ENCODE measurements around the gene SDR9C7. TPM values are rescaled to one million over a fixed set of nuclear protein-coding genes. Genes with fewer than 3 reads are reported as not detected.
"Not testable (repeated sequence)": the region's sequence is repeated elsewhere in the genome, so short reads cannot be mapped to it uniquely, and the experiment has no call there.

SDR9C7 gene
- total and polyA plus RNA-seq, 9 donors, result 0.07 to 0.25 (median 0.18) TPM; not detected in 5

DNA sequence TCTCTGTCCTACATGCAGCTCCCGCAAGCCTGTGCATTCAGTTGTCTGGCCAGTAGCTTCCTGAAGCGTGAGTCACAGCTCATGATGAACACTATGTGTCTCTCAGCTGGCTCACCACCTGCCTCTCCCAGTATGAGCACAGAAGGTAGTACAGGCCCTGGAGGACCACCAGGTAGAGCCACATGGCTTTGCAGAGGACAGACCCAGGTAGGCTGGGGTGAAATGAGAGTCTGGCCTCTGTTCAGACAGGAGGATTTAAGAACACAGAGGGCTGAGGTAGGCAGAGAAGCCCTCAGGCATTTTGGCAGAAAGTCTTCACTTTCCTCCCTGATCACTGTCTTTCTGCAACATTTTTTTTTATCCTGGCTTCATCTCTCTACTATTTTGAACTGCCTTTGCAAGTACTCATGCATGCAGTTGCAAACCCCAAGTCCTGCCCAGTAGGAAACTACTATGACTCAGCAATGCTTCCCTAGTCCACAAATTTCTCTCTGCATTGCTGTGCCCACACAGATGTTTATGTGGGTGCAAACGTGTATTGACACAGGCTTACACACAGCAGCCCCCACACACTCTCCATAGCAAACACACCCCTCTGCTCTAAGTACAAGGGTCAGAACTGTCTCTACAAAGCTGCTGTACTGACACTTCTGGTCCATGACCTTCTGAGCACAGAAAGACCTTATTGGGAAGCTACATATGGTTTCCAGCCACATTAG, 7.2 kb upstream of the SDR9C7 start:
- Histone ChIP-seq H3K4me3 (no peak overlapping the region), H3K27me3 (no peaks in the 10 kb centered on the region), H3K27ac (no peak overlapping the region), H3K4me1 (ENCODE audit: insufficient read depth) (no peaks in the 10 kb centered on the region), H3K9me3 (no peaks in the 10 kb centered on the region), H3K36me3 (no peaks in the 10 kb centered on the region)
- intact Hi-C loops (cut with DNase I), result no loop called here
- 17 to 33% (median 30%) methylated on average over 2 to 3 of the region's 3 CpGs for WGBS, 3 donors
- DNase-seq, result peak in 1 of 5 donors; percentile 18
- TF ChIP-seq, protein P1, sequence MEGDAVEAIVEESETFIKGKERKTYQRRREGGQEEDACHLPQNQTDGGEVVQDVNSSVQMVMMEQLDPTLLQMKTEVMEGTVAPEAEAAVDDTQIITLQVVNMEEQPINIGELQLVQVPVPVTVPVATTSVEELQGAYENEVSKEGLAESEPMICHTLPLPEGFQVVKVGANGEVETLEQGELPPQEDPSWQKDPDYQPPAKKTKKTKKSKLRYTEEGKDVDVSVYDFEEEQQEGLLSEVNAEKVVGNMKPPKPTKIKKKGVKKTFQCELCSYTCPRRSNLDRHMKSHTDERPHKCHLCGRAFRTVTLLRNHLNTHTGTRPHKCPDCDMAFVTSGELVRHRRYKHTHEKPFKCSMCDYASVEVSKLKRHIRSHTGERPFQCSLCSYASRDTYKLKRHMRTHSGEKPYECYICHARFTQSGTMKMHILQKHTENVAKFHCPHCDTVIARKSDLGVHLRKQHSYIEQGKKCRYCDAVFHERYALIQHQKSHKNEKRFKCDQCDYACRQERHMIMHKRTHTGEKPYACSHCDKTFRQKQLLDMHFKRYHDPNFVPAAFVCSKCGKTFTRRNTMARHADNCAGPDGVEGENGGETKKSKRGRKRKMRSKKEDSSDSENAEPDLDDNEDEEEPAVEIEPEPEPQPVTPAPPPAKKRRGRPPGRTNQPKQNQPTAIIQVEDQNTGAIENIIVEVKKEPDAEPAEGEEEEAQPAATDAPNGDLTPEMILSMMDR (IDR thresholded peaks at IDR 0.05), result no peak
- no peak for TF ChIP-seq POLR2A (IDR thresholded peaks at IDR 0.05)
- no peak for TF ChIP-seq EP300 (IDR thresholded peaks at IDR 0.05)

DNA sequence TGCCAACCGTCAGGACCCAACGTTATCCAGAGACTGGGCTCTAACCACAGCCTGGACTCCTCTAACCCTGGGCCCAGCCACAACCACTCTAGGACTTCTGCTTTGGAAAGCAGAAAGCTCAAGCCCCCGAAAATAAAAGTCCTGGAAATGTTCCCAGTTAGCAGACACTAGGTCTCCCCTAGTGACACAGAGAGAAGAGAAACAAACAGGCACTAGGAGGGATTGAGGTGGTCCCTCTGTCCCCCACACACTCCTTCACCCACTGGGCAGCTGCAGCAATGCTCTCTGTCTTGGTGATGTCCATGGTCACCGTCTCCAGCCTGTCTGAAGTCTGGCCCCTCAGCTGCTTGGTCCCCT, 6.7 kb upstream of the SDR9C7 start:
- DNase-seq; H3K4me3 ChIP-seq; H3K27me3 ChIP-seq; H3K36me3 ChIP-seq; H3K27ac ChIP-seq; intact Hi-C loops (cut with DNase I); H3K9me3 ChIP-seq; H3K4me1 ChIP-seq (ENCODE audit: insufficient read depth): not testable (repeated sequence)
- WGBS, 3 donors, result 8 to 20% methylated on average over 1 of the region's 4 CpGs; no CpG with 5 or more reads in 1 of the 3 donors

DNA sequence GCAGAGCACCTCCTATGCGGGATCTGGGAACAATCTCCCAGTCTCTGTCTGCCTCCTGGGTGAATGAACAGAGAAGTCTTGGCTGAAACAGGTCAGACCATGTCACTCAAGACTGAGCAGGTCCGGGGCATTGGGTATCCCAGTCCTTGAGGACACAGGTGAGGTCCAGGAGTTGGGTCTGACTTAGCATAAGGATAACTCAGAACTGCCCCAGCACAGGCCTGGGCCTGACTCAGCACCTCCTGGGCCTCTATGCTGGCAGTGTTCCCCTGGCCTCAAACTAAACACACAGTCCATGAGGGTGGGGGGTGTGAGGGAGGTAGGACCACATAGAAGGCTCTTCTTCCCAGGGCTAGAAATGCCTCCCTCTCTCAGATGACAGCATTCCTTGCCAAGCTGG, 1.5 kb upstream of the SDR9C7 start:
- Histone ChIP-seq H3K27me3 (no peaks in the 10 kb centered on the region), H3K4me1 (ENCODE audit: insufficient read depth) (no peaks in the 10 kb centered on the region), H3K36me3 (no peaks in the 10 kb centered on the region), H3K9me3 (no peaks in the 10 kb centered on the region), H3K4me3 (no peak overlapping the region), H3K27ac (no peak overlapping the region)
- no peak for DNase-seq
- intact Hi-C loops (cut with DNase I), result no loop called here
- 90 to 93% (median 91%) methylated on average over 2 of the region's 2 CpGs for WGBS, 3 donors
- TF ChIP-seq, protein P1 (IDR thresholded peaks at IDR 0.05), result no peak
- TF ChIP-seq EP300 (IDR thresholded peaks at IDR 0.05), result no peak
- no peak for TF ChIP-seq POLR2A (IDR thresholded peaks at IDR 0.05)

DNA sequence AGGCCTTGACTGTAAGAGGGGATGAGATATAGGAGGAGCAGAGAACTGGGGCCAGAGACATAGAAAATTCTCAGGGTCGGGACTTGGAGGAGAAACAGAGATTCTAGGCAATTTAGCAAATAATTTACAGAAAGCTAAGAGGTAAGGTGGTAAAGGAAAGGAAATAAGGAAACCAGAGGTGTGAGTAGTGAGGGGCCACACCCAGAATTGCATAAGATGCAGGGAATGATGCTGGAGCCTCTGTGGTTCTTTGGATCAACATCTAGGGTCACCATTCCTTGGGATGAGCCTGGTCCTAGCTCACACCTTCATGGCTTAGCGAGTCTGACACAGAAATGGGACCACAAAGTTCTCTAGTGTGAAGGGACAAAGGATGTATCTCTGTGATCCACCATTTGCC, 949 bp upstream of the SDR9C7 start:
- no peak for DNase-seq
- Histone ChIP-seq H3K4me3 (no peak overlapping the region), H3K36me3 (no peaks in the 10 kb centered on the region), H3K27ac (no peak overlapping the region), H3K9me3 (no peaks in the 10 kb centered on the region), H3K4me1 (ENCODE audit: insufficient read depth) (no peaks in the 10 kb centered on the region), H3K27me3 (no peaks in the 10 kb centered on the region)
- 72 to 84% (median 84%) methylated on average over 2 of the region's 2 CpGs for WGBS, 3 donors
- intact Hi-C loops (cut with DNase I), result no loop called here
- no peak for TF ChIP-seq POLR2A (IDR thresholded peaks at IDR 0.05)
- no peak for TF ChIP-seq EP300 (IDR thresholded peaks at IDR 0.05)
- TF ChIP-seq, protein P1 (IDR thresholded peaks at IDR 0.05), result no peak

DNA sequence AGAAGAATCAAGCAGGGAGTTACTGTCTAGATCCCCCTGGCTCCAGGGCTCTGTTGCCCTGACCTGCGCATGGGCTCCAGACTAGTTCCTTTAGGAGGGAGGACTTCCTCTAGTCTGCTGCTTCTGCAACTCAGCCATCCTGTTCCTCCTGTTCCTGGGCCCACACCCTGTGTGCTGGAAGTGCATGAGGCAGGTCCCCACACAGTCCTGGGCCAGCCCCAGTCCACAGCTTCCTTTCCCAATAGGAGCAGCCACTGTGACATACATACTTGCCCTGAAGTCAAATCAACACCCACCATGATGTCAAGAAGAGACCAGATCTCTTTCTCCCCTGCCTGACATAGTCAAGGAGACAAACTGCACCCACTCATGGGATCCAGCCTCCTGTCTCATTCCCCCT, 1.3 kb downstream of the SDR9C7 start:
- 85 to 100% (median 96%) methylated on average over 1 of the region's 1 CpG for WGBS, 3 donors

More for the DNA sequence above, 1.3 kb downstream of the SDR9C7 start:
- H3K27me3 ChIP-seq, result no peaks in the 10 kb centered on the region
- no peak overlapping the region for H3K4me3 ChIP-seq
- no peak for DNase-seq
- no peak overlapping the region for H3K27ac ChIP-seq
- no peaks in the 10 kb centered on the region for H3K4me1 ChIP-seq (ENCODE audit: insufficient read depth)
- no peak for TF ChIP-seq EP300 (IDR thresholded peaks at IDR 0.05)
- no peaks in the 10 kb centered on the region for H3K9me3 ChIP-seq
- intact Hi-C loops (cut with DNase I), result no loop called here
- H3K36me3 ChIP-seq, result no peaks in the 10 kb centered on the region
